Transverse colon (tissue), 3 donors: ENCODE measurements around the gene LSM10.

Source experiments
- CTCF ChIP-seq, 5 experiments: fragments of 200-600 bp in 3 of 5; fragments of 450-650 bp in 2 of 5; sonication (generic) in 3 of 5; IDR thresholded peaks; 1 replicate in 2 of 5; 2 replicates in 3 of 5; pipeline ENCODE4 v1.5.1; 2016 to 2017; ENCODE audit warnings: antibody characterized with exemption in 5 of 5, inconsistent platforms in 3 of 5, mild to moderate bottlenecking in 2 of 5, moderate library complexity in 1 of 5
- POLR2A ChIP-seq: fragments of 450-650 bp; IDR thresholded peaks from one replicate; pipeline ENCODE4 v1.6.1; 2016; ENCODE audit warnings: antibody characterized with exemption, mild to moderate bottlenecking, moderate library complexity

- no peak for TF ChIP-seq POLR2A
- TF ChIP-seq CTCF (IDR thresholded peaks at IDR 0.05): no peak
These were observed 47.0 kb downstream of the LSM10 start for GRCh38 chr1:36350659-36351226.
